Loucy (cell line): ENCODE data around the gene NUP58.

Experiments used
- H2AFZ ChIP-seq: fragments of 200-600 bp; sonication (generic); 2 replicates; pipeline ENCODE4 v1.6.0; 2016; ENCODE audit warnings: antibody characterized with exemption, mild to moderate bottlenecking, low read length, moderate library complexity
- H3F3A ChIP-seq: fragments of 200-600 bp; 2 replicates; pipeline ENCODE4 v1.6.0; 2016; ENCODE audit warnings: antibody characterized with exemption, low read depth, mild to moderate bottlenecking
- H3K27me3 ChIP-seq: fragments of 200-600 bp; sonication (generic); 2 replicates; pipeline ENCODE4 v1.6.1; 2014; ENCODE audit warnings: low read length, mild to moderate bottlenecking; ENCODE audit not compliant: insufficient read depth, poor library complexity, severe bottlenecking
- H3K36me3 ChIP-seq: fragments of 200-600 bp; sonication (generic); 2 replicates; pipeline ENCODE4 v1.6.1; 2016; ENCODE audit warnings: low read length; ENCODE audit not compliant: insufficient read depth
- H3K4me1 ChIP-seq: fragments of 200-600 bp; sonication (generic); 2 replicates; pipeline ENCODE4 v1.5.1; 2014; ENCODE audit warnings: low read length, mild to moderate bottlenecking; ENCODE audit not compliant: insufficient read depth, poor library complexity, severe bottlenecking
- H3K4me2 ChIP-seq: fragments of 200-600 bp; sonication (generic); 2 replicates; pipeline ENCODE4 v1.6.0; 2014; ENCODE audit warnings: antibody characterized with exemption, low read length, low read depth, mild to moderate bottlenecking; ENCODE audit not compliant: poor library complexity, severe bottlenecking
- H3K4me3 ChIP-seq: fragments of 200-600 bp; sonication (generic); 2 replicates; pipeline ENCODE4 v1.5.1; 2014; ENCODE audit warnings: low read length, mild to moderate bottlenecking, mixed read lengths; ENCODE audit not compliant: poor library complexity, severe bottlenecking
- H3K79me2 ChIP-seq: fragments of 200-600 bp; sonication (generic); 2 replicates; pipeline ENCODE4 v1.6.1; 2014; ENCODE audit warnings: low read length; ENCODE audit not compliant: insufficient read depth
- H3K9ac ChIP-seq: fragments of 200-600 bp; sonication (generic); 2 replicates; pipeline ENCODE4 v1.6.0; 2014; ENCODE audit warnings: mild to moderate bottlenecking, low read depth, low read length, moderate library complexity; ENCODE audit not compliant: poor library complexity, severe bottlenecking
- H3K9me2 ChIP-seq: fragments of 200-600 bp; sonication (generic); replicated peaks from 2 replicates; pipeline ENCODE4 v1.6.1; 2016; ENCODE audit warnings: low read depth, low read length, mixed read lengths
- H3K9me3 ChIP-seq: fragments of 200-600 bp; sonication (generic); 2 replicates; pipeline ENCODE4 v1.6.1; 2014; ENCODE audit warnings: mild to moderate bottlenecking, antibody characterized with exemption, low read length, low read depth; ENCODE audit not compliant: insufficient read depth
- H4K20me1 ChIP-seq: fragments of 200-600 bp; sonication (generic); 2 replicates; pipeline ENCODE4 v1.6.0; 2014; ENCODE audit warnings: antibody characterized with exemption, low read length, mild to moderate bottlenecking; ENCODE audit not compliant: insufficient read depth, poor library complexity, severe bottlenecking
- EZH2phosphoT487 ChIP-seq: fragments of 200-600 bp; IDR thresholded peaks from 2 replicates; pipeline ENCODE4 v1.6.1; 2018; ENCODE audit warnings: antibody characterized with exemption, mild to moderate bottlenecking, moderate library complexity, borderline replicate concordance
- TF ChIP-seq, protein P1 (sequence below): fragments of 200-600 bp; sonication (generic); conservative IDR thresholded peaks from 2 replicates; pipeline ENCODE4 v1.5.1; 2014; ENCODE audit warnings: mild to moderate bottlenecking, antibody characterized with exemption, low read length

The NUP58 gene

DNA sequence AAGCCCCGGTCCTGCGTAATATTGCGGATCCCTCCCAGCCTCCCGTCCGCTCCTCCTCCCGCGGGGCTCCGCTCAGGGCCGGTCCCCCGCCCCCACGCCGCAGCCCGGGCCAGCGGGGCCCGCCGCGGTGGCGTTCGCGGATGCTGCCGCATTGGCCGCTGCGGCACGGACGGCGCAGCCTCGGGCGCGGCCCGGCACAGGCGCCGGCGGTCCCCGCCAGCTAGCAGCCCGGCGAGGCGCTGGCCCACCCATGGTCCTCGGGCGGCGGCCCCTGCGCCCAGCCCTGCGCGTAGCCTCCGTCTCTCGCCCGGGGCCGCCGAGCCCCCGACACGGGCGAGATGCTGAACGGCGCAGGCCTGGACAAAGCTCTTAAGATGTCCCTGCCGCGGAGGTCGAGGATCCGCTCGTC, 70.5 kb downstream of the NUP58 start, which contains the start of gene ATP8A2:
ATP8A2 (plus strand) TSS at position 100 of the 409 bp plus-strand sequence; CDS start at position 339, 239 bp downstream.
- H3K9me2 ChIP-seq, result no peaks in the 10 kb centered on the region
- no peaks in the 10 kb centered on the region for H3K36me3 ChIP-seq
- no peaks in the 10 kb centered on the region for H3K79me2 ChIP-seq
- H4K20me1 ChIP-seq, result no peaks in the 10 kb centered on the region
- H3K4me1 ChIP-seq, result no peaks in the 10 kb centered on the region
- H3F3A ChIP-seq, result no peaks in the 10 kb centered on the region
- H3K4me2 ChIP-seq, result no peak within 1 kb of the TSS
- H3K9ac ChIP-seq, result no peak within 1 kb of the TSS
- no peaks in the 10 kb centered on the region for H3K27me3 ChIP-seq
- H3K9me3 ChIP-seq, result no peaks in the 10 kb centered on the region
- H2AFZ ChIP-seq, result no peak within 1 kb of the TSS
- no peak within 1 kb of the TSS for H3K4me3 ChIP-seq
- TF ChIP-seq, protein P1, sequence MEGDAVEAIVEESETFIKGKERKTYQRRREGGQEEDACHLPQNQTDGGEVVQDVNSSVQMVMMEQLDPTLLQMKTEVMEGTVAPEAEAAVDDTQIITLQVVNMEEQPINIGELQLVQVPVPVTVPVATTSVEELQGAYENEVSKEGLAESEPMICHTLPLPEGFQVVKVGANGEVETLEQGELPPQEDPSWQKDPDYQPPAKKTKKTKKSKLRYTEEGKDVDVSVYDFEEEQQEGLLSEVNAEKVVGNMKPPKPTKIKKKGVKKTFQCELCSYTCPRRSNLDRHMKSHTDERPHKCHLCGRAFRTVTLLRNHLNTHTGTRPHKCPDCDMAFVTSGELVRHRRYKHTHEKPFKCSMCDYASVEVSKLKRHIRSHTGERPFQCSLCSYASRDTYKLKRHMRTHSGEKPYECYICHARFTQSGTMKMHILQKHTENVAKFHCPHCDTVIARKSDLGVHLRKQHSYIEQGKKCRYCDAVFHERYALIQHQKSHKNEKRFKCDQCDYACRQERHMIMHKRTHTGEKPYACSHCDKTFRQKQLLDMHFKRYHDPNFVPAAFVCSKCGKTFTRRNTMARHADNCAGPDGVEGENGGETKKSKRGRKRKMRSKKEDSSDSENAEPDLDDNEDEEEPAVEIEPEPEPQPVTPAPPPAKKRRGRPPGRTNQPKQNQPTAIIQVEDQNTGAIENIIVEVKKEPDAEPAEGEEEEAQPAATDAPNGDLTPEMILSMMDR, result no peak
- no peak for TF ChIP-seq EZH2phosphoT487

DNA sequence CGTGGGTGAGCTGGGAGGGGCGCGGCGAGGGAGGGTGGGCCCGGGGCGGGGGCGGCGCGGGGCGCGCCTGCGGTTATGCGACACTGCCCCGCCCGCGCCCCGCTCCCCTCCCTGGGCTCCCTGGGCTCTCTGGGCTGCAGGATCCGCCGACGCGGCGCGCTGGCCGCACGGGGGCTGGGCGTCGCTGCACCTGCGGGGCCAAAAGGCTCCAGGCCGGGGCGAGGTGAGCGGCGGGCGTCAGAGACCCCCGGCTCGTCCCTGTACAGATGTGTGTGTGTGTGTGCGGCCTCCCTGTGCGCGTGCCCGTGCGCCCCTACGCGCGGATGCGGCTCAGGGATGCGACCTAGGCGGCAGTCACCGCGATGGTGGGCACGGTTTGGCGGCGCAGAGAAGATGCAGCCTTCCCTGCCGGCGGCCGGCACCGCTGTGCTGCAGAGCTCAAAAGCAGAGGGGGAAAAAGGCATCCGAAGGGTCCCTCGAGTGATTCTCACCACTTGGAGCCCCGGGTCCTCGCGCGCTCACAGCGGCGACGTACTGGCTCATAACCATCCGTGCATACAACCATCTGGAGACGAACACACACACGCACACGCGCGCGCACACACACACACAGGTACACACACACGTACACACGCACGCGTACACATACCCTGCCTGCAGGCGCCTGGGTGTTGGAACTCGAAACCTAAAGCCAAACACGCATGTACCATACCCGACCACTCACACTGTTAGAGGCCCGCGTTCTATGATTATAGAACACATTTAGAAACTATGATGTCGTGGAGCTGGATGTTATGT, 71.1 kb downstream of the NUP58 start:
- Histone ChIP-seq H3K4me3 (no peak overlapping the region), H3K9me3 (no peaks in the 10 kb centered on the region), H3K79me2 (no peaks in the 10 kb centered on the region), H4K20me1 (no peaks in the 10 kb centered on the region), H3F3A (no peaks in the 10 kb centered on the region), H3K27me3 (no peaks in the 10 kb centered on the region), H3K4me2 (no peak overlapping the region), H3K9ac (no peak overlapping the region), H2AFZ (no peak overlapping the region), H3K4me1 (no peaks in the 10 kb centered on the region), H3K36me3 (no peaks in the 10 kb centered on the region), H3K9me2 (no peaks in the 10 kb centered on the region)
- no peak for TF ChIP-seq EZH2phosphoT487
- TF ChIP-seq, protein P1, result no peak

- no peaks in the 10 kb centered on the region for H3F3A ChIP-seq
- no peaks in the 10 kb centered on the region for H3K36me3 ChIP-seq
- no peak overlapping the region for H3K4me2 ChIP-seq
- no peaks in the 10 kb centered on the region for H3K79me2 ChIP-seq
- no peak overlapping the region for H3K4me3 ChIP-seq
- TF ChIP-seq, protein P1, result peak; percentile 75
- TF ChIP-seq EZH2phosphoT487, result no peak
- no peaks in the 10 kb centered on the region for H3K4me1 ChIP-seq
- no peaks in the 10 kb centered on the region for H3K27me3 ChIP-seq
- peak overlapping the region; percentile 65; the same call in 1 of the 2 replicates for H2AFZ ChIP-seq
- H3K9ac ChIP-seq, result no peak overlapping the region
- no peaks in the 10 kb centered on the region for H3K9me3 ChIP-seq
- H4K20me1 ChIP-seq, result no peaks in the 10 kb centered on the region
- H3K9me2 ChIP-seq, result no peaks in the 10 kb centered on the region
Measured at GRCh38 chr13:25375727-25376358, 74.4 kb downstream of the NUP58 start.
